SH-SY5Y (cell line): ENCODE data around the gene INO80B.

Source experiments
- GATA2 ChIP-seq: IDR thresholded peaks from 2 replicates; pipeline ENCODE4 v1.6.1; 2011; ENCODE audit warnings: mild to moderate bottlenecking, low read depth, low read length
- GATA3 ChIP-seq: IDR thresholded peaks from 2 replicates; pipeline ENCODE4 v1.6.1; 2011; ENCODE audit warnings: low read depth, mild to moderate bottlenecking, low read length, moderate library complexity

Gene INO80B

GRCh38 chr2:74501335-74502071 lies 46.6 kb downstream of the INO80B start:
- TF ChIP-seq GATA3: no peak
- no peak for TF ChIP-seq GATA2

GRCh38 chr2:74502147-74502719 lies 47.3 kb downstream of the INO80B start:
- no peak for TF ChIP-seq GATA3
- TF ChIP-seq GATA2: no peak

GRCh38 chr2:74502720-74503505 lies 48.0 kb downstream of the INO80B start:
- no peak for TF ChIP-seq GATA2
- TF ChIP-seq GATA3: no peak

- TF ChIP-seq GATA2 (no peak), GATA3 (no peak)
Observed at GRCh38 chr2:74503506-74504475, 48.9 kb downstream of the INO80B start.

- no peak for TF ChIP-seq GATA3
Observed at GRCh38 chr2:74504591-74504990, 49.7 kb downstream of the INO80B start.

- TF ChIP-seq GATA3 (no peak), GATA2 (no peak)
Observed at GRCh38 chr2:74505448-74506246, 50.8 kb downstream of the INO80B start.

- TF ChIP-seq GATA3 (no peak), GATA2 (peak; percentile 87)
Observed at GRCh38 chr2:74507145-74507925, 52.4 kb downstream of the INO80B start, which contains the start of gene PCGF1. Gene PCGF1 (minus strand): TSS chr2:74507695. CDS start chr2:74507668, 27 bp downstream.
